ENCODE data around the gene PODXL2. TPM values are rescaled to one million over a fixed set of nuclear protein-coding genes. Genes with fewer than 3 reads are reported as not detected.

PODXL2 gene
- total and polyA plus RNA-seq, 2 of the 8 experiments (the other 6 are each of a cell fraction or from before 2014, with no cell fraction given) = 27.6 to 31.6 TPM

GRCh38 chr3:127645371-127646015 lies 16.5 kb downstream of the PODXL2 start:
- TF ChIP-seq FOSL1 (IDR thresholded peaks at IDR 0.05; ENCODE audit: insufficient read depth, low read depth, low read length) (no peak), SUZ12 (IDR thresholded peaks at IDR 0.05; ENCODE audit: low read length) (no peak), BACH1 (IDR thresholded peaks at IDR 0.05; ENCODE audit: low read length) (no peak), MAX (IDR thresholded peaks at IDR 0.05) (no peak), NANOG (IDR thresholded peaks at IDR 0.05; ENCODE audit: insufficient read depth, low read depth, low read length, poor library complexity, severe bottlenecking) (no peak), BCL11A (IDR thresholded peaks at IDR 0.05; ENCODE audit: low read depth in 2 of 2, low read length in 2 of 2) (no peak), SIN3A (conservative IDR thresholded peaks at IDR 0.05 in 1 of 2, IDR thresholded peaks at IDR 0.05 in 1 of 2; ENCODE audit: low read depth in 1 of 2, low read length in 2 of 2) (no peak)
- Histone ChIP-seq H2BK20ac (ENCODE audit: low read length) (peak overlapping the region; percentile 66; the same call in 1 of the 2 replicates), H4K91ac (replicated peaks; ENCODE audit: insufficient read length, low read length) (peak overlapping the region; percentile 8), H3K4ac (replicated peaks; ENCODE audit: insufficient read length, low read depth, low read length) (no peak overlapping the region), H3K56ac (replicated peaks; ENCODE audit: insufficient read length, low read depth, low read length) (no peak overlapping the region), H3K27me3 (replicated peaks in 1 of 4; ENCODE audit: control insufficient read depth in 3 of 4, extremely low read depth in 1 of 4, insufficient read depth in 3 of 4, low read length in 3 of 4) (no peaks in the 10 kb centered on the region), H4K8ac (ENCODE audit: extremely low read depth, insufficient read depth, low read length) (no peak overlapping the region), H3K27ac (ENCODE audit: low read depth, low read length) (no peak overlapping the region), H2AFZ (ENCODE audit: low read length) (no peak overlapping the region), H3K4me1 (replicated peaks in 1 of 4; ENCODE audit: control insufficient read depth in 3 of 4, insufficient read depth in 4 of 4, low read length in 3 of 4) (peaks cover 0 to 7% (median 2%) of the 10 kb centered on the region in 4 experiments; a peak in 3 of 7 replicates), H3K4me2 (ENCODE audit: insufficient read depth in 1 of 2, low read depth in 2 of 2, low read length in 2 of 2) (no peak overlapping the region), H3K18ac (ENCODE audit: extremely low read depth, low read length) (no peak overlapping the region), H2BK12ac (ENCODE audit: low read depth, low read length) (peak overlapping the region; percentile 1; the same call in 1 of the 2 replicates), H3K79me1 (ENCODE audit: low read depth, low read length) (no peaks in the 10 kb centered on the region; the same call in 1 of the 2 replicates), H4K5ac (ENCODE audit: insufficient read length, low read depth, low read length) (no peak overlapping the region), H2BK120ac (replicated peaks; ENCODE audit: low read depth, low read length) (no peak overlapping the region), H3K23ac (ENCODE audit: insufficient read length) (no peak overlapping the region), H3K36me3 (ENCODE audit: control insufficient read depth in 2 of 4, insufficient read depth in 4 of 4, low read length in 3 of 4) (no peaks in the 10 kb centered on the region), H3K23me2 (ENCODE audit: low read depth, low read length) (no peaks in the 10 kb centered on the region), H2AK5ac (ENCODE audit: low read depth, low read length) (no peak overlapping the region), H3K79me2 (ENCODE audit: control insufficient read depth in 1 of 2, insufficient read depth in 2 of 2, low read length in 2 of 2) (no peaks in the 10 kb centered on the region), H3K9me3 (ENCODE audit: insufficient read depth in 2 of 2, low read depth in 1 of 2, low read length in 1 of 2) (no peaks in the 10 kb centered on the region), H3K9ac (replicated peaks in 1 of 4; ENCODE audit: extremely low read depth in 1 of 4, low read depth in 3 of 4, low read length in 3 of 4) (no peak overlapping the region), H4K20me1 (replicated peaks in 1 of 2; ENCODE audit: control insufficient read depth in 1 of 2, insufficient read depth in 2 of 2, low read length in 2 of 2) (peaks cover 0 to 1% of the 10 kb centered on the region in 2 experiments), H3K14ac (ENCODE audit: insufficient read length) (no peak overlapping the region), H2BK5ac (ENCODE audit: low read depth, low read length) (peak overlapping the region; percentile 15; the same call in 1 of the 2 replicates), H2BK15ac (ENCODE audit: low read length) (no peak overlapping the region), H3K4me3 (ENCODE audit: extremely low read depth in 1 of 4, insufficient read depth in 2 of 4, low read depth in 3 of 4, low read length in 4 of 4) (no peak overlapping the region)
- DNase-seq (ENCODE audit: low read depth in 1 of 2, low spot score in 2 of 2) = no peak
- FAIRE-seq = no peak
- 84% methylated on average over 7 of the region's 8 CpGs; no CpG with 5 or more reads in 1 of the 2 experiments for WGBS, 2 experiments (ENCODE audit: extremely low coverage in 1 of 2, insufficient coverage in 1 of 2, insufficient read length in 1 of 2, insufficient replicate concordance in 2 of 2, low coverage in 1 of 2, low lambda C conversion rate in 2 of 2, missing lambda C conversion rate in 1 of 2)
- POLR2A ChIA-PET (ENCODE audit: partially characterized antibody) = no interaction called here
- CTCF ChIA-PET (ENCODE audit: partially characterized antibody) = interaction anchor here (0.8 to 10.2 kb wide), 6 partner anchors 10 to 186 kb away, joined by 3 to 104 read pairs (median 8); no protein-coding TSS in a partner anchor

Data from H1 (cell line).